ENCODE results near the gene CDKL2.

CDKL2 gene

GRCh38 chr4:75623026-75623425 lies 7.3 kb downstream of the CDKL2 start:
- Histone ChIP-seq H3K4me3 (replicated peaks; ENCODE audit: low read depth, low read length) (no peak overlapping the region), H3K36me3 (ENCODE audit: control insufficient read depth, insufficient read depth, low read length) (no peaks in the 10 kb centered on the region), H3K27me3 (replicated peaks; ENCODE audit: control insufficient read depth, insufficient read depth, low read length) (no peaks in the 10 kb centered on the region)
- TF ChIP-seq CTCF (IDR thresholded peaks at IDR 0.05; ENCODE audit: insufficient read depth, low read length, poor library complexity, severe bottlenecking), result no peak
- no peak for DNase-seq (ENCODE audit: extremely low read depth, insufficient read length)

GRCh38 chr4:75621715-75622114 lies 8.6 kb downstream of the CDKL2 start:
- H3K4me3 ChIP-seq (replicated peaks; ENCODE audit: low read depth, low read length), result no peak overlapping the region
- H3K36me3 ChIP-seq (ENCODE audit: control insufficient read depth, insufficient read depth, low read length), result no peaks in the 10 kb centered on the region
- no peak for DNase-seq (ENCODE audit: extremely low read depth, insufficient read length)
- TF ChIP-seq CTCF (IDR thresholded peaks at IDR 0.05; ENCODE audit: insufficient read depth, low read length, poor library complexity, severe bottlenecking), result no peak
- H3K27me3 ChIP-seq (replicated peaks; ENCODE audit: control insufficient read depth, insufficient read depth, low read length), result no peaks in the 10 kb centered on the region

GRCh38 chr4:75612306-75612705 lies 18.0 kb downstream of the CDKL2 start:
- TF ChIP-seq CTCF (IDR thresholded peaks at IDR 0.05; ENCODE audit: insufficient read depth, low read length, poor library complexity, severe bottlenecking), result no peak

GRCh38 chr4:75605928-75606327 lies 24.4 kb downstream of the CDKL2 start:
- Histone ChIP-seq H3K4me3 (replicated peaks; ENCODE audit: low read depth, low read length) (no peak overlapping the region), H3K27me3 (replicated peaks; ENCODE audit: control insufficient read depth, insufficient read depth, low read length) (no peaks in the 10 kb centered on the region), H3K36me3 (ENCODE audit: control insufficient read depth, insufficient read depth, low read length) (no peaks in the 10 kb centered on the region)
- TF ChIP-seq CTCF (IDR thresholded peaks at IDR 0.05; ENCODE audit: insufficient read depth, low read length, poor library complexity, severe bottlenecking), result no peak
- no peak for DNase-seq (ENCODE audit: extremely low read depth, insufficient read length)

More at GRCh38 chr4:75612306-75612705, 18.0 kb downstream of the CDKL2 start:
- DNase-seq (ENCODE audit: extremely low read depth, insufficient read length), result no peak
- Histone ChIP-seq H3K36me3 (ENCODE audit: control insufficient read depth, insufficient read depth, low read length) (no peaks in the 10 kb centered on the region), H3K27me3 (replicated peaks; ENCODE audit: control insufficient read depth, insufficient read depth, low read length) (no peaks in the 10 kb centered on the region), H3K4me3 (replicated peaks; ENCODE audit: low read depth, low read length) (no peak overlapping the region)

- Histone ChIP-seq H3K4me3 (replicated peaks; ENCODE audit: low read depth, low read length) (no peak overlapping the region), H3K36me3 (ENCODE audit: control insufficient read depth, insufficient read depth, low read length) (no peaks in the 10 kb centered on the region), H3K27me3 (replicated peaks; ENCODE audit: control insufficient read depth, insufficient read depth, low read length) (no peaks in the 10 kb centered on the region)
- TF ChIP-seq CTCF (IDR thresholded peaks at IDR 0.05; ENCODE audit: insufficient read depth, low read length, poor library complexity, severe bottlenecking), result no peak
- DNase-seq (ENCODE audit: extremely low read depth, insufficient read length), result no peak
Measured at GRCh38 chr4:75599647-75600046, 30.7 kb downstream of the CDKL2 start.

GRCh38 chr4:75598390-75598789 lies 31.9 kb downstream of the CDKL2 start:
- H3K36me3 ChIP-seq (ENCODE audit: control insufficient read depth, insufficient read depth, low read length), result no peaks in the 10 kb centered on the region
- TF ChIP-seq CTCF (IDR thresholded peaks at IDR 0.05; ENCODE audit: insufficient read depth, low read length, poor library complexity, severe bottlenecking), result no peak
- no peak overlapping the region for H3K4me3 ChIP-seq (replicated peaks; ENCODE audit: low read depth, low read length)
- no peaks in the 10 kb centered on the region for H3K27me3 ChIP-seq (replicated peaks; ENCODE audit: control insufficient read depth, insufficient read depth, low read length)
- no peak for DNase-seq (ENCODE audit: extremely low read depth, insufficient read length)
